GM18505 (cell line): ENCODE data around the gene RDH5.

Source experiments
- ATAC-seq: cut with Tn5 transposase; IDR thresholded peaks from one replicate; pipeline ENCODE4 v1.9.1; 2021; ENCODE audit not compliant: unreplicated experiment
- POLR2A ChIP-seq: IDR thresholded peaks from 4 replicates; pipeline ENCODE4 v1.6.1; 2011; ENCODE audit warnings: borderline replicate concordance; ENCODE audit not compliant: insufficient read depth, insufficient read length; ENCODE audit errors: extremely low read depth

The RDH5 gene

DNA sequence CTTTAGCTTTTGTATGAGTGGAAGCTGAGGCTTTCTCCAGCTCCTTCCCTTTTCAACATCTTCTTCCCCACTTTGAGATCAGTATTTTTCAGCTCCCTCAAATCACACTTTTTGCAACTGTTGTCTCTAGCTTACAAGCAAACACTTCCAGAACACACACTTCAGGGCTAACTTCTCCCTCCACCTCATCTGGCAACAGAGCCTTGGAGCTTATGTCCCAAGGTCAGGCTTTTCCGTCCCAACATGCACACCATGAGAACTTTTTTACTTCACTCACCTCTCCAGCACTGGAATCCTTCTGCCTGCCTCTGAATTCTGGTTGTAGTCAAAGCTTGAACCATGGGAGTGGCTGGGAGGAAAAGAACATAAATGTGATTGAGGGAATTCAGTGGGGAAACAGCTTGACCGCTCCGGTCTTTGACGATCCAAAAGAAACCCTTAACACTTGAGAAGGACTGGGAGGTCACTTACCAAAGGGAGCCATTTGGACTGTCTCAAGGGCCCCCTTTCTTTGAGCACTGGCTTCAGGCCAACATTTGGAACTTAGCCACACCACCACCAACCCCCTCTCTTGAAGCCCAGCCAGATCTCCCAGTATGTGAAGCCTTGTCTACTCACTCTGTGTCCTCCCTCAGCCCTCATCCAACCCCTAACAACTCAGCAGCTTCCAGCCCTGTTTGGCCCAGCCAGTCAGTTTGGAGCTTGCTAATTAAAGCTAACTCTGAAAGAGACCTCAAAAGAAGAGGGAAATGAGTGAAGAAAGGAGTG is 8.2 kb upstream of the RDH5 start:
- ATAC-seq = no peak
- TF ChIP-seq POLR2A = no peak

GRCh38 chr12:55712700-55713415 is 7.3 kb upstream of the RDH5 start:
- ATAC-seq = no peak
- TF ChIP-seq POLR2A = no peak

DNA sequence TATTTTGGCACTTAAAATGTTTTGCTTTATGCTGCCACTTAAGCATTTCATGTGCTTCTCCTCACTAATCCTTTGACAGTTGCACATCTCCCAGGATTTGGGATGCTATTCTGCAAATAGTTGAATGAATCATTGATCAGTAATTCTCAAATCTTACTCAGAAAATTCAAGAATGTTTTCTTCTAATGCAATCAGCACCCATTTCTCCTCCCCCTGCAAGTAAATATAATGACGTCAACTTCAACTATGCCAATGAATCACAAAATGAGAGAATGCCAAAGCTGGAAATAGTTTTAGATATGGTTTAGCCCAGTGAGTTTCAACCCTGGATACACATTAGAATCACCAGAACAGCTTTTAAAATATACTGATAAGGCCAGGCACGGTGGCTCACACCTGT is 6.5 kb upstream of the RDH5 start:
- ATAC-seq = no peak
- TF ChIP-seq POLR2A = no peak

- ATAC-seq = no peak
- TF ChIP-seq POLR2A = no peak
Measured at GRCh38 chr12:55715169-55715764, 4.9 kb upstream of the RDH5 start.

- TF ChIP-seq POLR2A = peak; percentile 60
- peak; percentile 89 for ATAC-seq
Measured at GRCh38 chr12:55715833-55716581, 4.2 kb upstream of the RDH5 start, which contains the start of gene BLOC1S1. TSS of gene BLOC1S1 (plus strand) at chr12:55716046. CDS start at chr12:55716052, 6 bp downstream.

- TF ChIP-seq POLR2A = no peak
- no peak for ATAC-seq
Measured at GRCh38 chr12:55716582-55716957, 3.6 kb upstream of the RDH5 start.

GRCh38 chr12:55717011-55718007 is 2.9 kb upstream of the RDH5 start:
- TF ChIP-seq POLR2A = no peak
- no peak for ATAC-seq

DNA sequence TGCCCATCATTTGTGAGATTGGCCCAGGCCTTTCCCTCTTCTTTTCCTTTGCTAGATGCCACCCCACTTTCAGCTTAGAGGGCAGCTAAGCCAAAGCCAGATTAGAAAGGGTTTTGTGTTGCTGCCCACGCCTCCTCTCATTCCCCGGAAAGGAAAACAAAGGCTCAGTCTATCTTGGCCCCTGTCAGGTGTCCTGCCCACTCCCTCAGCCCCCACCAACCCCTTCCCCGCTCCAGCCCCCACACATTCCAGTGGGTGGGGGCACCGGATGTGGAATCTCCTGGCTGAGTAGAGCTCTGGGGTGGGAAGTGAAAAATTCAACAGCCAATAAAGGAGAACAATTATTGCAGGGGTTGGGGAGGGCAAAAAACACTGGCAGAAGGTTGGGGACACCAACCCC is 2.2 kb upstream of the RDH5 start:
- ATAC-seq = no peak
- no peak for TF ChIP-seq POLR2A

- ATAC-seq = no peak
- no peak for TF ChIP-seq POLR2A
Measured at GRCh38 chr12:55718624-55719275, 1.4 kb upstream of the RDH5 start.

DNA sequence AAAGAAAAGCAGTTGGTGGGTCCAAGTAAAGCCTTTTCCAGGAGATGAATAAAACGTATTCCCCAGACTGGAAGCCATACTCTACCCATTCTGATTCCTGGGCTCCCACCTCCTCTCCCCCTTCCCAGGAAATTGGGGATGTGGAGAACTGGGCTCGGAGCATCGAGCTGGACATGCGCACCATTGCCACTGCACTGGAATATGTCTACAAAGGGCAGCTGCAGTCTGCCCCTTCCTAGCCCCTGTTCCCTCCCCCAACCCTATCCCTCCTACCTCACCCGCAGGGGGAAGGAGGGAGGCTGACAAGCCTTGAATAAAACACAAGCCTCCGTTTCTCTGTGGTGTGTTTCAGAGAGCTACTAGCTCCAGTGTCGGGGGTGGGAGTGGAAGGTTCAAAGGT is 822 bp upstream of the RDH5 start:
- ATAC-seq = no peak
- TF ChIP-seq POLR2A = no peak

DNA sequence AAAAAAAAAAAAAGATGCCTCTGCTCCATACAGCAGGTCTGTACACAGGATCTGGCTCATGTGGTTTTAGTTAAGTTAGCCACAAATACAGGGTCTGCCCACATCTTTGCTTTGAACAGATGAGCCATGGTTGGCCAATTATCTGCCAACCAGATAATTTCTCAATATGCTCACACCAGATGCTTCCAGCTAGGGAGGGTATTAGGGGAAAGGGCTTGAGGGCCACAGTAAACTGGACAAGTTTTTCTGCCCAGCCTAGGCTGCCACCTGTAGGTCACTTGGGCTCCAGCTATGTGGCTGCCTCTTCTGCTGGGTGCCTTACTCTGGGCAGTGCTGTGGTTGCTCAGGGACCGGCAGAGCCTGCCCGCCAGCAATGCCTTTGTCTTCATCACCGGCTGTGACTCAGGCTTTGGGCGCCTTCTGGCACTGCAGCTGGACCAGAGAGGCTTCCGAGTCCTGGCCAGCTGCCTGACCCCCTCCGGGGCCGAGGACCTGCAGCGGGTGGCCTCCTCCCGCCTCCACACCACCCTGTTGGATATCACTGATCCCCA is 776 bp downstream of the RDH5 start:
- ATAC-seq = no peak
- TF ChIP-seq POLR2A = no peak
